Bronchial epithelial cell (primary cell): ENCODE measurements around the gene ASPA. TPM values are rescaled to one million over a fixed set of nuclear protein-coding genes. Genes with fewer than 3 reads are reported as not detected.

ENCODE experiments used
- DNase-seq: peaks from one replicate; pipeline ENCODE4 v3.0.0-alpha.2; 2010; ENCODE audit warnings: low read depth
- FAIRE-seq: peaks from 2 replicates; lab custom pipeline; 2011; peaks lifted over from hg19 to GRCh38; lab: Jason Lieb, UNC
- H3K27me3 ChIP-seq: 2 replicates; pipeline ENCODE4 v1.5.1; 2011; ENCODE audit warnings: low read length; ENCODE audit not compliant: control insufficient read depth, insufficient read depth
- H3K36me3 ChIP-seq: 2 replicates; pipeline ENCODE4 v1.5.1; 2011; ENCODE audit warnings: low read length; ENCODE audit not compliant: control insufficient read depth, insufficient read depth
- H3K4me3 ChIP-seq: 2 replicates; pipeline ENCODE4 v1.5.1; 2011; ENCODE audit warnings: mild to moderate bottlenecking, low read depth, low read length, control low read depth
- total RNA-seq: library from RNA; depleted of rRNA; stranded (reverse); fragments of >200 nt; gene quantifications from 2 replicates; pipeline ENCODE4 v1.2.1, GENCODE V29; 2014
- TF ChIP-seq, protein P1 (sequence below): IDR thresholded peaks from 2 replicates; pipeline ENCODE4 v1.5.1; 2011; ENCODE audit warnings: mild to moderate bottlenecking, moderate library complexity, low read length, control low read depth, inconsistent platforms; ENCODE audit not compliant: insufficient read depth, severe bottlenecking

ASPA gene
- total RNA-seq, 1 donor from 2014 or later = not detected

- Histone ChIP-seq H3K36me3 (no peaks in the 10 kb centered on the region), H3K27me3 (no peaks in the 10 kb centered on the region), H3K4me3 (no peak overlapping the region)
- TF ChIP-seq, protein P1, sequence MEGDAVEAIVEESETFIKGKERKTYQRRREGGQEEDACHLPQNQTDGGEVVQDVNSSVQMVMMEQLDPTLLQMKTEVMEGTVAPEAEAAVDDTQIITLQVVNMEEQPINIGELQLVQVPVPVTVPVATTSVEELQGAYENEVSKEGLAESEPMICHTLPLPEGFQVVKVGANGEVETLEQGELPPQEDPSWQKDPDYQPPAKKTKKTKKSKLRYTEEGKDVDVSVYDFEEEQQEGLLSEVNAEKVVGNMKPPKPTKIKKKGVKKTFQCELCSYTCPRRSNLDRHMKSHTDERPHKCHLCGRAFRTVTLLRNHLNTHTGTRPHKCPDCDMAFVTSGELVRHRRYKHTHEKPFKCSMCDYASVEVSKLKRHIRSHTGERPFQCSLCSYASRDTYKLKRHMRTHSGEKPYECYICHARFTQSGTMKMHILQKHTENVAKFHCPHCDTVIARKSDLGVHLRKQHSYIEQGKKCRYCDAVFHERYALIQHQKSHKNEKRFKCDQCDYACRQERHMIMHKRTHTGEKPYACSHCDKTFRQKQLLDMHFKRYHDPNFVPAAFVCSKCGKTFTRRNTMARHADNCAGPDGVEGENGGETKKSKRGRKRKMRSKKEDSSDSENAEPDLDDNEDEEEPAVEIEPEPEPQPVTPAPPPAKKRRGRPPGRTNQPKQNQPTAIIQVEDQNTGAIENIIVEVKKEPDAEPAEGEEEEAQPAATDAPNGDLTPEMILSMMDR = no peak
- FAIRE-seq (no peak), DNase-seq (no peak)
Measured at GRCh38 chr17:3547628-3548027, 71.8 kb downstream of the ASPA start.

DNA sequence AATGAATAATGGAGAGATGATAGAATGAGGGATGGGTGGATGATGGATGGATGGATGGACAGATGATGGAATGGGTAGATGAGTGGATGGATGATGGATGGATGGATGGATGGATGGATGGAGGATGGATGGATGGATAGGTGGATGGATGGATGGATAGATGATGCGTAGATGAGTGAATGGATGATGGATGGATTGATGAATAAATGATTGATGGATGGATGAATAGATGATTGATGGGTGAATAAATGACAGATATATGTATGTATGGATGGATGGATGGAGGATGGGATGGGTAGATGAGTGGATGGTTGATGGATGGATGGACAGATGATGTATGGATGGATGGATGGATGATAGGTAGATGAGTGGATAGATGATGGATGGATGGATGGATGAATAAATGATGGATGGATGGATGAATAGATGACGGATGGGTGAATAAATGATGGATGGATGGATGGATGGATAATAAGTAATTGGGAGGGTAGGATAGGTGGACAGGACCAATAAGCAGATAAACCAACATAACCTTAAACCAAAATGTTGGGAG lies 73.9 kb downstream of the ASPA start:
- DNase-seq (no peak), FAIRE-seq (no peak)
- Histone ChIP-seq H3K27me3 (no peaks in the 10 kb centered on the region), H3K4me3 (no peak overlapping the region), H3K36me3 (no peaks in the 10 kb centered on the region)
- TF ChIP-seq, protein P1 = no peak

- no peaks in the 10 kb centered on the region for H3K36me3 ChIP-seq
- no peaks in the 10 kb centered on the region for H3K27me3 ChIP-seq
- FAIRE-seq (no peak), DNase-seq (no peak)
- TF ChIP-seq, protein P1 = no peak
- H3K4me3 ChIP-seq = no peak overlapping the region
Measured at GRCh38 chr17:3551189-3551588, 75.4 kb downstream of the ASPA start.

DNA sequence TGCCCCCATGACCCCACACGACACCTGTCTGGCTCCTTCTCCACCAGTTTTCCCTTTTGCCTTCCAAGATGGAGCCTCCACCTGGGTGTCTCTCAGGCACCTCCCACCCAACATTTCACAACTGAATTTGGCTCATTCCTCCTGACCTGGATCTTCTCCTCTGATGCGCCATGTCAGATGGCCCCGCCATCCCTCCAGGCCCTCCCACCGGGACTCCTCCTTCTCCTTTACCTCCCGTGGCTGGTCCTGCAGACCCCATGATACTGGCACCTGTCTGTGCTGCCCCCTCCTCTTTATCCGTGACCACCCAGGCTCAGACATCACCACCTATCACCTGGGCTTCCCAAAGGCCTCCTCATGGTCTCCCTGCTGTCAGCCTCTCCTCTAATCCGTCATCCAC lies 77.1 kb downstream of the ASPA start:
- Histone ChIP-seq H3K4me3 (no peak overlapping the region), H3K27me3 (no peaks in the 10 kb centered on the region), H3K36me3 (no peaks in the 10 kb centered on the region)
- FAIRE-seq (no peak), DNase-seq (no peak)
- TF ChIP-seq, protein P1 = no peak

Other genes with a start within 250 kb of the ASPA start
- gene OR3A1, start 177.6 kb upstream of the ASPA start, total RNA-seq = not detected in 2 replicates
- gene OR3A2, start 89.7 kb upstream of the ASPA start, total RNA-seq = not detected in 2 replicates
- gene OR1E1, start 77.6 kb upstream of the ASPA start, total RNA-seq = not detected in 2 replicates
- gene OR3A3, start 64.6 kb upstream of the ASPA start, total RNA-seq = not detected in 2 replicates
- gene OR1E2, start 42.2 kb upstream of the ASPA start, total RNA-seq = not detected in 2 replicates
- not detected in 2 replicates for gene SPATA22, start 4.2 kb upstream of the ASPA start, total RNA-seq
- gene TRPV3, start 81.8 kb downstream of the ASPA start, total RNA-seq = 0.79 and 1.2 TPM in 2 replicates
- gene TRPV1, start 133.4 kb downstream of the ASPA start, total RNA-seq = 1.6 and 2.0 TPM in 2 replicates
- 7.6 and 9.0 TPM in 2 replicates for gene SHPK, start 160.3 kb downstream of the ASPA start, total RNA-seq
- 15.0 and 31.3 TPM in 2 replicates for gene CTNS, start 160.8 kb downstream of the ASPA start, total RNA-seq
- 150 and 200 TPM in 2 replicates for gene TAX1BP3, start 192.6 kb downstream of the ASPA start, total RNA-seq
- gene EMC6, start 192.8 kb downstream of the ASPA start, total RNA-seq = 21.3 and 26.1 TPM in 2 replicates
- gene P2RX5, start 220.2 kb downstream of the ASPA start, total RNA-seq = 0.38 and 0.53 TPM in 2 replicates
- 0.53 and 0.64 TPM in 2 replicates for gene HASPIN, start 247.9 kb downstream of the ASPA start, total RNA-seq